Measurements from ENCODE around the gene GADD45A.

Gene GADD45A, protein sequence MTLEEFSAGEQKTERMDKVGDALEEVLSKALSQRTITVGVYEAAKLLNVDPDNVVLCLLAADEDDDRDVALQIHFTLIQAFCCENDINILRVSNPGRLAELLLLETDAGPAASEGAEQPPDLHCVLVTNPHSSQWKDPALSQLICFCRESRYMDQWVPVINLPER

GRCh38 chr1:67685067-67685557 is at the start of gene GADD45A:
GADD45A (plus strand) TSS chr1:67685201; CDS start chr1:67685495, 294 bp downstream.
- Histone ChIP-seq H3K4me1 (ENCODE audit: control insufficient read depth, low read depth, low read length) (peaks cover 13% of the 10 kb centered on the region), H3K27ac (ENCODE audit: low read length) (no peak within 1 kb of the TSS)

GRCh38 chr1:67636146-67636545 is 48.9 kb upstream of the GADD45A start:
- no peaks in the 10 kb centered on the region for H3K4me1 ChIP-seq (ENCODE audit: control insufficient read depth, low read depth, low read length)
- no peaks in the 10 kb centered on the region for H3K9me3 ChIP-seq (ENCODE audit: control insufficient read depth, low read depth, low read length)
- no peaks in the 10 kb centered on the region for H3K27me3 ChIP-seq (ENCODE audit: control insufficient read depth, insufficient read depth, low read length)
- H3K36me3 ChIP-seq (ENCODE audit: control insufficient read depth, low read depth, low read length): no peaks in the 10 kb centered on the region
- no peak overlapping the region for H3K27ac ChIP-seq (ENCODE audit: low read length)
- no peak overlapping the region for H3K9ac ChIP-seq (ENCODE audit: low read length)
- H3K4me3 ChIP-seq (ENCODE audit: low read length): no peak overlapping the region

More at GRCh38 chr1:67685067-67685557, at the start of gene GADD45A:
- Histone ChIP-seq H3K9ac (ENCODE audit: low read length) (peak within 1 kb of the TSS; percentile 78), H3K27me3 (ENCODE audit: control insufficient read depth, insufficient read depth, low read length) (no peaks in the 10 kb centered on the region), H3K9me3 (ENCODE audit: control insufficient read depth, low read depth, low read length) (no peaks in the 10 kb centered on the region), H3K4me3 (ENCODE audit: low read length) (peak within 1 kb of the TSS; percentile 86), H3K36me3 (ENCODE audit: control insufficient read depth, low read depth, low read length) (peaks cover 13% of the 10 kb centered on the region)

DNA sequence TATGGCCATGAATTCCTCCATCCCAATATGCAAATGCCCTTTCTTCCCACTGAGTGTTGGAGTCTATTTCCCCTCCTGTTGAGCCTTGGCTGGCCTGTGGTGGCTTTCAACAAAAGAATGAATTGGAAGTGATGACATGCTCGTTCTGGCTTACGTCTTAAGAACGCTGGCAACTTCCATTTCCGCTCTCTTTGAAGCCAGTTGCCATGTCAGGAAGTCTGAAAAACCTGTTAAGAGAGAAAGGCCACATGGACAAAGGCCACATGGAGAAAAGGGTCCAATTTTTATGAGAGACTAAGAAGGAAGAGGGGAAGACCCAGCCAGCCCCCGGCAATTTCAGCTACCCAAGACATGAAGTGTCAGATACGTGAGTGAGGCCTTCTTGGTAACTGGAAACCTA is 45.6 kb upstream of the GADD45A start:
- Histone ChIP-seq H3K27ac (ENCODE audit: low read length) (no peak overlapping the region), H3K9me3 (ENCODE audit: control insufficient read depth, low read depth, low read length) (no peaks in the 10 kb centered on the region), H3K4me1 (ENCODE audit: control insufficient read depth, low read depth, low read length) (peaks cover 3% of the 10 kb centered on the region), H3K36me3 (ENCODE audit: control insufficient read depth, low read depth, low read length) (no peaks in the 10 kb centered on the region), H3K27me3 (ENCODE audit: control insufficient read depth, insufficient read depth, low read length) (no peaks in the 10 kb centered on the region), H3K4me3 (ENCODE audit: low read length) (no peak overlapping the region), H3K9ac (ENCODE audit: low read length) (no peak overlapping the region)

- H3K27ac ChIP-seq (ENCODE audit: low read length): no peak overlapping the region
- H3K36me3 ChIP-seq (ENCODE audit: control insufficient read depth, low read depth, low read length): no peaks in the 10 kb centered on the region
- no peaks in the 10 kb centered on the region for H3K27me3 ChIP-seq (ENCODE audit: control insufficient read depth, insufficient read depth, low read length)
- H3K4me1 ChIP-seq (ENCODE audit: control insufficient read depth, low read depth, low read length): peaks cover 10% of the 10 kb centered on the region
- H3K9me3 ChIP-seq (ENCODE audit: control insufficient read depth, low read depth, low read length): no peaks in the 10 kb centered on the region
- H3K4me3 ChIP-seq (ENCODE audit: low read length): no peak overlapping the region
- H3K9ac ChIP-seq (ENCODE audit: low read length): no peak overlapping the region
Measured at GRCh38 chr1:67642629-67643028, 42.4 kb upstream of the GADD45A start.

GRCh38 chr1:67644566-67644965 is 40.4 kb upstream of the GADD45A start:
- H3K4me3 ChIP-seq (ENCODE audit: low read length): no peak overlapping the region
- no peak overlapping the region for H3K9ac ChIP-seq (ENCODE audit: low read length)
- peaks cover 10% of the 10 kb centered on the region for H3K4me1 ChIP-seq (ENCODE audit: control insufficient read depth, low read depth, low read length)
- H3K27me3 ChIP-seq (ENCODE audit: control insufficient read depth, insufficient read depth, low read length): no peaks in the 10 kb centered on the region
- no peaks in the 10 kb centered on the region for H3K9me3 ChIP-seq (ENCODE audit: control insufficient read depth, low read depth, low read length)
- no peak overlapping the region for H3K27ac ChIP-seq (ENCODE audit: low read length)
- H3K36me3 ChIP-seq (ENCODE audit: control insufficient read depth, low read depth, low read length): no peaks in the 10 kb centered on the region

DNA sequence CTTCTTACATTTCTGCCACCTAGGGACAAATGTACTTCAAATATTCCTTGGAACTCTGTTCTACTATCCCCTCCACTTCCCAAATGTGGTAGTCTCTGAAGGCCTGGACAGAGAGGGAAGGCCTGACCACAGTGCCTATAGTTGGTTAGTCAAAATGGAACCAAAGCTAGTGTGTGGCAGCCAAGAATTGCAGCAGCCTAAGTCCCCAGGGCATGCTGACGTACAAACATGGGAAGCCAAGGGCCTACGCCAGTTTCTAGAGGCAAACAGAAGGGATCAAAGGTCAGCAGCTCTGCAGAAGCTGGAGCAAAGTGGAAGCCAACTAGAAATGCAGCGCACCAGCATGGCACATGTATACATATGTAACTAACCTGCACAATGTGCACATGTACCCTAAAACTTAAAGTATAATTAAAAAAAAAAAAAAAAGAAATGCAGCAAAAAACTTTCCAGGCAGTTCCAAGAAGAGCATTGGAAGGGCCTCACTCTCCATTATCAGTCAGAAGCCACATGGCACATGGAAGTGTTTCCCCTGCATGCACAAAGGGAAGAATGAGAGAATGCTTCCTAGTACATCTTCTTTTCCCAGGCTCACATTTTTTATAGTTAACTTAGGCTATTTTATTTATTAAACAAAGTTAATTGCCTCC is 39.4 kb upstream of the GADD45A start:
- Histone ChIP-seq H3K36me3 (ENCODE audit: control insufficient read depth, low read depth, low read length) (no peaks in the 10 kb centered on the region), H3K4me1 (ENCODE audit: control insufficient read depth, low read depth, low read length) (peaks cover 10% of the 10 kb centered on the region), H3K27me3 (ENCODE audit: control insufficient read depth, insufficient read depth, low read length) (no peaks in the 10 kb centered on the region), H3K9me3 (ENCODE audit: control insufficient read depth, low read depth, low read length) (no peaks in the 10 kb centered on the region), H3K9ac (ENCODE audit: low read length) (no peak overlapping the region), H3K4me3 (ENCODE audit: low read length) (no peak overlapping the region), H3K27ac (ENCODE audit: low read length) (no peak overlapping the region)

DNA sequence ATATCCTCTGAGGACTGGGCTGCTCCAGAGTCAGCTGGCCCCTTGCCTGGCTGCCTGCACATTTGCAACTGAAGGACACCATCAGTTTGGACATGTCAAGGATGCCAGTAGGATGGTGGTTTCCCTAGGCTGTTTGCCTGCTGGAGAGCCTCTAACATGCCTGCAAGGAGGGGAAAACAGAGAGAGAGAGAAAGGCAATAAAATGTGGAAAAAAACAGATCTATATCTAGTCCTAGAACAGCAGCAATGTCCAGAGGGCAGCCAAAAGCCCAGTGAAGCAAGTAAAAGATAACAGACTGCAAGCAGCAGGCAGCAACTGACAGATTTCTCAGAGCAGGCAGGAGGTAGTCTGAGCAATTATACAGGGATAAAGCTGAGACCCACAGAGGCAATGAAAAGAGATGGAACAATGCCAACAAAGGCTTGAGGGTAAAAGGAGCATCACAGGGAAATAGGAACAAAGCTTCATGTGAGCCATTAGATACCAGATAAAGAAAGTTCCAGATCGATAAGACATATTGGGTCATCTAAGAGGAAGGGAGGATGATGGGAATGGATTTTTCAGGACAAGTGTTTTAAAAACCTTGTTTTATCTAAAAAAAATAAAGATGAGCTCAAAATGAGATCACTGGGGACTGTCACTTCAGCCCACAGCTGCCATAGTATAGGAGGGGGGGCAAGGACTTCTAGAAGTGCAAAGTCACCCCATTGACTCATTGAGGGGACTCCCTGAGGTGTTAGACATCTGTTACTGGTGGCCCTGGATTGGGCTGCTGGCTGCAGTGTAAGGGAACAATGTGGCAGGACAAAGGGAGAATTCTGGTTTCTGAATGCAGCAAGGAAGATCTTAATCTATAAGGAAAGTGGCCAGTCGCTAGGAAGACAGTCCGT is 38.6 kb upstream of the GADD45A start:
- Histone ChIP-seq H3K27ac (ENCODE audit: low read length) (no peak overlapping the region), H3K27me3 (ENCODE audit: control insufficient read depth, insufficient read depth, low read length) (no peaks in the 10 kb centered on the region), H3K9ac (ENCODE audit: low read length) (no peak overlapping the region), H3K4me1 (ENCODE audit: control insufficient read depth, low read depth, low read length) (peaks cover 10% of the 10 kb centered on the region), H3K36me3 (ENCODE audit: control insufficient read depth, low read depth, low read length) (no peaks in the 10 kb centered on the region), H3K4me3 (ENCODE audit: low read length) (no peak overlapping the region), H3K9me3 (ENCODE audit: control insufficient read depth, low read depth, low read length) (no peaks in the 10 kb centered on the region)

DNA sequence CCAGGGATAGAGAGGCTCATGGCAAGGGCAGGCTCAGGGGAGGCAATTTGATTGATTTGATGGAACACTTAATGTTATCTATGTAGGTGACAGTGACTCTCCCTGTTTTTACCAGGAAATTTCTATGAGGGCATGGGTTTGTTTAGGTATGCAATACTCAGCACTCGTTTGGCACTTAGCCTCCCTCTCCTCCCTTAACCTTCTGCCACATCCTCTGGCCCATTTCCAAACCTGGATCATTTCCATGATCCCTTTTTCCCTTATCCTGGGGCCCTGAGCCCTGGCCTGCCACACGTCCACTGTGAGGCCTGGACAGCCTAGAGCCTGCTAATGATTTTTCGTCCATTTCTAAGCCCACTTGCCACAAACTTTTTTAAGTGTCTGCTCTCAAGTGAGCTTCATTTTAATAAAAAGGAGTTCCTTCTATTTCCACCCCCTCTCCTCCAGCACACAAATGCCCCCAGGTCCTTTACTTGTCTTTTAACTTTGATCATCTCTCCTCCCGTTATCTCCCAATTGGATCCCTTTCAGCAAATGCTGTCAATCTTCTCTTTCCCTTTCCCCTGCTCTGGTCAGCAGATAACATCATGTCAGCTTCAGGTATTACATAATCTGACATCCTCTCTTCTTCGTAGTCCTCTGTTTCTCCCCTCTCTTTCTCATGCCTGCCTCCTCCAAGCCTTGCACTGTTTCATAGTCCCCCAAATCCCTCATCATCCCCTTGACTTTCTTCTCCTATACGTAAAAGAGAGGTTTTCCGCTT is 37.8 kb upstream of the GADD45A start:
- Histone ChIP-seq H3K27ac (ENCODE audit: low read length) (no peak overlapping the region), H3K4me1 (ENCODE audit: control insufficient read depth, low read depth, low read length) (peaks cover 10% of the 10 kb centered on the region), H3K9ac (ENCODE audit: low read length) (no peak overlapping the region), H3K36me3 (ENCODE audit: control insufficient read depth, low read depth, low read length) (no peaks in the 10 kb centered on the region), H3K27me3 (ENCODE audit: control insufficient read depth, insufficient read depth, low read length) (no peaks in the 10 kb centered on the region), H3K4me3 (ENCODE audit: low read length) (no peak overlapping the region), H3K9me3 (ENCODE audit: control insufficient read depth, low read depth, low read length) (no peaks in the 10 kb centered on the region)

- Histone ChIP-seq H3K27me3 (ENCODE audit: control insufficient read depth, insufficient read depth, low read length) (no peaks in the 10 kb centered on the region), H3K4me1 (ENCODE audit: control insufficient read depth, low read depth, low read length) (peaks cover 9% of the 10 kb centered on the region), H3K9me3 (ENCODE audit: control insufficient read depth, low read depth, low read length) (no peaks in the 10 kb centered on the region), H3K36me3 (ENCODE audit: control insufficient read depth, low read depth, low read length) (no peaks in the 10 kb centered on the region), H3K4me3 (ENCODE audit: low read length) (no peak overlapping the region), H3K27ac (ENCODE audit: low read length) (no peak overlapping the region), H3K9ac (ENCODE audit: low read length) (no peak overlapping the region)
Measured at GRCh38 chr1:67647814-67648358, 37.1 kb upstream of the GADD45A start.

DNA sequence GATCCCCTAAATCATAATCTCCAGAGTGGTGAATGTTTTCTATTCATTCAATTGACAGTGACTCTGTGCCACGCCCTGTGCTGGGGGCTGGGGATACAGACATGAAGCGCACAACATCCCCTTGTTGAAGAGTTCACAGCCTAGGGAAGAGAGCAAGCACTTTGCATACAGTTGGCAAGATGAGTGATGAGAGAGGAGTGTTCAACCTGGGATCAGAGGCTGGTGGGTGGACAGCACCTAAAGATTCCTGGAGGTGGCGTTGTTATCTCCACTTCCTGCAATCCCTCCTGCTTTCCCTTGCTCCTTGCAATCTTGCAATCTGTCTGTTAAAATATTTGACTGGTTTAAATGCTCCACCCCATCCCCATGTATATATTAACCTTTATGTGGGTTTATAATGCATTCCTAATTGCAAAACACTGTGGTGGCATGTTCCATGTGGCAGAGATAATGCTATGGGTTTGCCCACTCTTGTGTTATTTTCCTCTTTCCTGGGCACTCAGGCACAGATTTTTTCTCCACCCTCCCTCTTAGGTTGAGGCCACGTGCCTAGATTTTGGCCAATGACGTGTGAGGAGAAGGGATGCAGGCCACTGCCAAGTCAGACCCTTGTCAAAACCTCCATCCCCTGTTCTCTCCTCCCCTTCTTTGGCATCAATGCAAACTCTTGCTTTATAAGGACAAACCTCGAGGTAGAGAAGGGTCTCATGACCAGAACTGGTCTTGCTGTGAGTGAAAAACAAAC is 36.2 kb upstream of the GADD45A start:
- Histone ChIP-seq H3K36me3 (ENCODE audit: control insufficient read depth, low read depth, low read length) (no peaks in the 10 kb centered on the region), H3K4me1 (ENCODE audit: control insufficient read depth, low read depth, low read length) (peaks cover 7% of the 10 kb centered on the region), H3K27ac (ENCODE audit: low read length) (no peak overlapping the region)

More for the DNA sequence above, 36.2 kb upstream of the GADD45A start:
- no peaks in the 10 kb centered on the region for H3K9me3 ChIP-seq (ENCODE audit: control insufficient read depth, low read depth, low read length)
- no peak overlapping the region for H3K4me3 ChIP-seq (ENCODE audit: low read length)
- H3K27me3 ChIP-seq (ENCODE audit: control insufficient read depth, insufficient read depth, low read length): no peaks in the 10 kb centered on the region
- no peak overlapping the region for H3K9ac ChIP-seq (ENCODE audit: low read length)
